HG03045 (cell line): ENCODE data around the gene DLX4.

Source experiments
- ATAC-seq: cut with Tn5 transposase; IDR thresholded peaks from one replicate; pipeline ENCODE4 v1.9.1; 2021; ENCODE audit warnings: mild to moderate bottlenecking, moderate library complexity; ENCODE audit not compliant: unreplicated experiment

Gene DLX4, protein sequence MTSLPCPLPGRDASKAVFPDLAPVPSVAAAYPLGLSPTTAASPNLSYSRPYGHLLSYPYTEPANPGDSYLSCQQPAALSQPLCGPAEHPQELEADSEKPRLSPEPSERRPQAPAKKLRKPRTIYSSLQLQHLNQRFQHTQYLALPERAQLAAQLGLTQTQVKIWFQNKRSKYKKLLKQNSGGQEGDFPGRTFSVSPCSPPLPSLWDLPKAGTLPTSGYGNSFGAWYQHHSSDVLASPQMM

DNA sequence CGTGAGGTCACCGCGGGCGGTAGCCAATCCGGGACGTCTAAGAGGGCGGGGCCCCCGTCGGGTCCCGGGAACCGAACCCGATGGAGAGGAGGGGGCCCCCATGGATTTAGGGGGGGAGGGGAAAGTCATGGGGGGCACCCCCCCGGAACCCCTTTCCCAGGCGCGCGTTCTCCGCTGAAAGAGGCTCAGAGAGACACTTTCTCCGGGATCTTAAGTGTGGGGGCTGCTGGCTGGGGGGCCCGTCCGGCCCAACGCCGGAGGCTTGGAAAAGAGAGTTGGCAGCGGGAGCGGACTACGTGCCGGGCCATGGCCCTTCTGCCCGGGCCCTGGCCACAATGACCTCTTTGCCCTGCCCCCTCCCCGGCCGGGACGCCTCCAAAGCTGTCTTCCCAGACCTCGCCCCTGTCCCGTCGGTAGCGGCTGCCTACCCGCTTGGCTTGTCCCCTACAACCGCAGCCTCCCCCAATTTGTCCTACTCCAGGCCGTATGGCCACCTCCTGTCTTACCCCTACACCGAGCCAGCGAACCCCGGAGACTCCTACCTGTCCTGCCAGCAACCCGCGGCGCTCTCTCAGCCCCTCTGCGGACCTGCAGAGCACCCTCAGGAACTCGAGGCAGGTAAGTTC, at the start of gene DLX4:
TSS of gene DLX4 (plus strand) at position 57 of the 626 bp plus-strand sequence. CDS start at position 336, 279 bp downstream.
- no peak for ATAC-seq

DNA sequence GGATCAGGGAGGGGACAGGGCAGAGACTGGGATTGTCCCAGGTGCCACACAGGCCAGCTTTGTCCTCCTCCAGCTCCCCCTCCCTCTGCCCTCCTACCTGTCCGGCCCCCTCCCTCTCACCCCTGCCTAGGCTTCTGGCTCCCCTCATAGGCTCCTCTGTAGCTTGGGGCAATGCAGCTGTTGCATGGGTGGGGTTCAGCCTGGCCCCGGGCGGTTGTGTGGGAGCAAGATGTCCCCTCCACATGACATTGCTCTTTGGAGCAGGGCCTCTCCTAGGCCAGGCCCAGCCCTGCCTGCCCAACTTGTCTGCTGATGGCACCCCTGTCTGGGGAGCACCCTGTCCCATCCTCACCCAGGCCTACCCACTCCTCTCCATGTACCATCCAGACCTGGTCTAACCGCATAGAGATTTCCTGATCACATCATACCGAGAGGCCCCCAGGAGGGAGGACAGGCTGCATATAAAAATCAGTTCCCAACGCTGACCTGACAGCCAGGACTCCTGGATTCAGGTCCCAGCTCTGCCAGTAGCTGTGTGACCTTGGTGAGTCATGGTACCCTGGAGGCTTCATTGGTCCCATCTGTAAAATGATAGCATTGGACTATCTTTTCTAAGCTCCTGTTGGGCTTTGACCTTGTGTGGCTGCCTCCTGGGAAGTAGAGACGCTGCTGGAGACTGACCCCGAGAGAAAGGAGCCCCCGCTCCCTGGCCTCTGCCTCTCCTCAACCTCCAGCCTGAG, 48.8 kb upstream of the DLX4 start:
- ATAC-seq: no peak

DNA sequence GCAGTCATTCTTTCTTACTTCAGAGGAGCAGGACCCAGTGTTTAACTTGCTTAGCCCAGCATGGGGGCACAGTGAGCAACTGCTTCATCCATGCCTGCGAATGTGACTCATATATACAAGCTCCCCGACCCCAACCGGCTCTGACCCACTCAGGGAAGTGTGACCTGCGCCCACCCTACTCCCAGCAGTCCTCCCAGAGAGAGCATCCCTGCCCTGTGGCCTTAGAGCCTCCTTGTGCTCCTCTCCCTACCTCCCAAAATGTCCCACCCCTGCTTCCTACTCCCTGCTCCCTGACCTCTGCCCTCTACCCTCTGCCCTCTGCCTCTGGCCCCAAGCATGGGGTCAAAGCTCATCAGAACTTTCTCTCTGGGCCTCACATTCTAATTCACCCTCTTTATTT, 46.9 kb upstream of the DLX4 start:
- ATAC-seq: no peak

DNA sequence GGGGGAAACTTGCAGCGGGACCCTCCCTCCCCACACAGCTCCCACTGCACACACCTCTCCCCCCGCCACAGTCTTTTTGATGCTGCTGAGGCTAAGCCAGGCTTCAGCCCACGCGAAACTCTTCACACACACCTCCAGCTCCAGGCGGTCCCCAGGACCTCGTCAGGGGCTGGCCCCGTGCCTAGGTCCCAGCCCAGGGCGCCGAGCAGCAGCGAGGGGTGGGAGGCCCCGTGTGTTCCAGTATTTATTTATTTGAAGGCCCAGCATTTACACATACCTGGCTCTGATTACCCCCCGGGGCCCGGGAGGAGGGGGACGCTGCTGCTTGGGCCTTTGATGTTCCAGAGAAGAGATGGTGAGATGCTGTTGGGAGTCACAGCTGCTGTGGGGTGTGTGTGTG, 44.9 kb upstream of the DLX4 start:
- no peak for ATAC-seq

DNA sequence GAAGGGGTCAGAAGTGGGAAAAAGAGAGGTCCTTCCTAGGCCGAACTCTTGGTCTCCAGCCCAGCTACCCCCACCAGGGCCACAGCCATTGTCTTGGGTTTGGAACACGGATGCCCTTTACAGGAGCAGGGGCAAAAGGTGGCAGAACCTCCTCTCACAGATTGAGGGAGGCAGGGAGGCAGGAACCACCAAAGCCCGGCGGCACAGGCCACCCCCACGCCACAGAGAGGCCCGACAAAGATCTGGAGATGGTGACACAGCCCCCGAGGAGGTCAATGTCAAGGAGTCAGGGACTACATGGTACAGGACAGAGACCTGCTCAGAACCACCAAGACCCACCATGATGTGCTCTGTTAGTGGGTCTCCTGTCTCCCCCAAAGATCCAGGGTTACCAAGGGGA, 44.4 kb upstream of the DLX4 start:
- ATAC-seq: no peak

DNA sequence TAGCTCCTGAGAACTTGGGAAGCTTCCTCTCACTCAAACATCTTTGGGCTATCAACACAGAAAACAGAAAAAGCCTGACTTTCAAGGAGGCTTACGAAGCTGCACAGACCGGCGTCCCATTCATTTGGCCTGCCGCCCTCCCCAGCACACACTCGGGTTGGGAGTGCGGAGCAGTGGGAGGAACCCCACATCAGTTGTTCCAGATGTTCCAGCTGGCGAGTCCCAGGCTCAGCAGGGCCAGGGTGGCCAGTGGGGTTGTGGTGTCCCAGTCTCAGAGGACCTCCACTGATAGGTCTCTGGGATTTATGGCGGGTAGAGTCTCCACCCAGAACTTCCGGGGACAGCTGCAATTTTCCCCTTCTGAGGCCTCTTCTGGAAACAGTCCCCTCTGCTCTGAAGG, 43.1 kb upstream of the DLX4 start:
- ATAC-seq: no peak

DNA sequence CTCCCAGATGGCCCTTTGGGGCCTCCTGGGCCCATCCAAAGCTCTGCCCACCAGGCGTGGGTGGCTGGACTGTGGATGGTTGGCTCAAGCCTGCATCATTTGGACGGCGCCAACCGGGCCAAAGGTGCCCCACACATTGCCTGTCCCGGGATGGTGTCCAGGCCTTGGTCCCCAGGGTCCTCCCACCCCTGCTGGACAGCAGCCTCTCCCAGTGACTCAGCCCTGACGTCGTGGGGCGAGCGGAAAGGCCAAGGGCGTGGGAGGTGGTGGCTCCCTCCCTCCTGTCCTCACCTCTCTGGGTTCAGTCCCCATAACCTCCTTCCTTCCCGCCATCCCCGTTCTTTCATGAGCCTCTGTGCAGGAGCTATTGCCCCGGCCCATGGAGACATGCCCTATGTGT, 42.1 kb upstream of the DLX4 start:
- no peak for ATAC-seq

DNA sequence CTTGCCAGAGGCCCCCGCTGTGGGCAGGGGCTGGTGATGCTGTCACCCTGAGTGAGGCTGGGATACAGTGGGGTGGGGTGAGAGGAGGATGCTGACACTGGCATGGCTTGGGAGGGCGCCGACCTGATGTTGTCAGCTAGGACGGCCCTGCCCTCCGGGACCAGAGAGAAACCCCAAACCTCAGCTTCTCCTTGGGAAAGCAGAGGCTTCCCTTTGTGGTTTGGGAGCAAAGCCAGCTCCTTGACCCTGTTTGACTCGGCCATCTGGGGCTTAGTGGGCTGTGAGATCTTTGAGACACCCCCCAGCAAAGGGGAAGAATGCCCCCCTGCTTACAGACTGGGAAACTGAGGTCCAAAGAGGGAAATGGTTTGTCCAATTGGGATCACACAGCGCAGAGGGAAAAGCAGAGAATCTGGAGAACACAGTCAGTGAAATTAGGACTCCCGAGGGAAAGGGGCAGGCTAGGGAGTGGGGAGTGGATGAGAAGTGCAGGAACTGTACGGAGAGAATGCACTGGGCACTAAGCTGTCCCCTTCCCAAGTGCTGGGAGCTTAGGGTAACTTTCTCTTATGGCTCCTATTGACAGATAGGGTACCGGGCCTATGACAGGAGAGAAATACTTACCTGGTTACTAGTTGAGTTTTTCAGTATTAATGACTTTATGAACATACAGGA, 40.7 kb upstream of the DLX4 start:
- no peak for ATAC-seq

DNA sequence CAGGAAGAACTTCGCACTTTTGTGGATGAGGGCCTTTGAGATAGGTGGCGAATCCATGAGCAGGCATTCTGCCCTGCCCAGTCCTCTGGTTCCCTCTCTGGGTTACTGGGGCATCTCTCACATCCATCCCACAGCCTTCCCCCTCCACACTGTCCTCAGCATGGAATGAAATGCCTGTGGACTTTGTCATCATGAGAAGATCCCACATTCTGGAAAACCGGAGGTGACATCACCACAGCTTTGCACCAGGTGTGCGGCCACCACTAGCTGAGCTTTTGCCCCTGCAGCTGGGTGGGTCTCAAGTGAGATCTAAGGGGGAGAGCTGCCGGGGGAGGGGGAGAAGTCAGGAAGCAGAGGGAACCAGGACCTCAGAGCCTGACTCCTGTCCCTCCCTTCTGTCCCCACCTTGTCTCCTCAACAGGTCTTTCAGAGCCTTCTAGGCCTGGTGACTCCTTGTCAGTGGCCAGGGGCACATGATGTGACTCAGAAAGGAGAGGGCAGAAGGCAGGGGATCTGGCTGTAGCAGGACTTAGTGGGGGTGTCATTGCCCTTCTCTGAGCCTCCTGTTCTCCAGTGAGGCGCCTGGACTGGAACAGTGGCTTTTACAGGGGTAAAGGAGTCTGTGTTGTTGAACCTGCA, 40.0 kb upstream of the DLX4 start:
- ATAC-seq: no peak

DNA sequence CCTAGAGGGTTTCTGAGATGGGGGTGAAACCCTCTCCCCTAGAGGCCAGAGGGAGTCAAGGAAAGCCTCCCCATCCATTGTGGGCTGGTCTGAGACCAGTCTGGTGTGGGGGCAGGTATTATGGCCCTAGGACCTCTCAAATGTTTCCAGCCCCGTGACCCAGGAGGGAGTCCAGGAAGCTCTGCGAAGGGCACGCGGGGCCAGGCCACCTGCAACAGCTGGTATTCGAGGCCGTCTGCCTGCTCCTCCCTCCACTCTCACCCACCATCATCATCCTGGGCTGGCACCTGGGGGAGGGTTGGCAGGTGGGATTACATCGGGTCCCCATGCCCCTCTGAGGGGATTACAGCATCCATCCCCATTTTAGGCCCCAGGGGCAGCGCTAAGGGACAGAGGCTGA, 38.1 kb upstream of the DLX4 start:
- ATAC-seq: no peak

DNA sequence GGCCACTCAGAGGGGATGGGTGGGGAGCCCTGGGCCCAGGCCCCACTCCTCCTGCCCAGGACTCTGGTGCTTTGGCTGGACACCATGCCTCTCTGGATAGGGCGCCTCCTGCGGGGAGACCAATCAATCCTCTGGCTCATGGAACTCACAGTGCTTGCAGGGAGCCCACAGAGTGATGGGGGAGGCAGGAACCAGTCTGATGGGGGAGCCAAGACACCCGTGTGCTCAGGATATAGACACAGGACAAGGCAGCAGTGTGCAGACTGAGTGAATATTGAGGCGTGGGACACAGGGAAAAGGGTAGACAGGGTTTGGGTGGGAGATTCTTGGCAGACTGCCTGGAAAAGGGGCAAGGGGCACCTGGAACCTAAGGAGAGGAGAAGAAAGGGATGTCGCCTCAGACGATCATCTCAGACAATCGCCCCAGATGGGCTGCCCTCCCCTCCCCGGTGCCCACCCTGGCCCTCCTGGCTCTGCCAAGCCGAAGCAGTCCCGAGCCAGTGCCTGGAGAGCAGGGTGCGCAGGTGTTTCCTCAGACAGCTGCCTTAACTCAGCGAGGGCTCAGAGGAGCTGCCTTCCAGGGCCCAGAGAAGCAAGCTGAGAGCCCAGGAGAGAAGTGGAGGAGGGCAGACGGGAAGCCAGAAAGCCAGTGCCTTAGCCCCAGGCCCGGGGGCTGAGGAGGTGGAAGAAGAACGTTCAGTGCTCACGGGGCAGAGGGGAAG, 37.4 kb upstream of the DLX4 start:
- ATAC-seq: no peak

DNA sequence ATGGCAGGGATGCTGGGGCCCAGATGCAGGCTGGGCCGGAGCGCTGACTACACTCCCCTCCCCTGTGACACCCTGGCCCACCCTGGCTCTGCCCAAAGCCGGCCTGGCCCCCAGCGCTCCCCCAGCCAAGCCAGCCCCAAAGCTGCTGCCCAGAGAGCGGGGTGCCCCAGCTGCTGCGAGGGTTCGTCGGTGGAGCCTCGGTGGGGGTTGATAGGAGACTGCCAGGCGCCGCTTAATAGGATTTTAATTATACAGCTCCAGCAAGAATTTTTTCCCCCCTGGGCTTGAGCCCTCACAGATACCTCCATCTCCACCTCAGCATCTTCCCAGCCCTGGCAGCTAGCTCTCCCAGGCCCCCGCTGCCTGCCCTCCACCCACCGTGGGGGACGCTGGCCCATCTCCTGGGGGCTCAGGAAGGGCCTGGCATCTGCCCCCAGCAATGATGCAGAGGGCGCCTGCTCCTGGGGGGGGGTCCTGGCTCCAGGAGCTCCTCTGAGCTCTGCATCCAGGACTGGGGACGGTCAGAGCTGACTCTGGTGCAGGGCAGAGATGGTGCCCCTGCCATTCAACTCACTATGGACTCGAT, 36.8 kb upstream of the DLX4 start:
- no peak for ATAC-seq

DNA sequence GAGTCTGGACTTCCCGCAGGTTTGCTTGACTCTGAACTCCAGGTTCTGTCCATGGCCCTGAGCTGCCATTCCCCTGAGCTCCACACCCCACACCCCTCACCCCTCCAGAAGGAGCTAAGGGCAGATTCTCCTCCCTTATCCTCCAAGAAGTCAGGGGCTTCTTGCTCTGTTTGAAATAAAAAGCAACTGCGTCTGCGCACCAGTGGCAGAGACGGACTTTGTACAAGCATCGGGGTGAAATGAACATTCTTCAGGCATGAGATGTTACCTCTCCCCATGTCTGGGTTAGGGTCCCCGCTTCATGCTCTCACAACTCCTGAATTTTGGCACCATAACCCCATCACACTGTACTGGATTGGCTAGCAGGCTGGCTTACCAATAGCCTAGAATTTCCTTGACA, 36.1 kb upstream of the DLX4 start:
- no peak for ATAC-seq

DNA sequence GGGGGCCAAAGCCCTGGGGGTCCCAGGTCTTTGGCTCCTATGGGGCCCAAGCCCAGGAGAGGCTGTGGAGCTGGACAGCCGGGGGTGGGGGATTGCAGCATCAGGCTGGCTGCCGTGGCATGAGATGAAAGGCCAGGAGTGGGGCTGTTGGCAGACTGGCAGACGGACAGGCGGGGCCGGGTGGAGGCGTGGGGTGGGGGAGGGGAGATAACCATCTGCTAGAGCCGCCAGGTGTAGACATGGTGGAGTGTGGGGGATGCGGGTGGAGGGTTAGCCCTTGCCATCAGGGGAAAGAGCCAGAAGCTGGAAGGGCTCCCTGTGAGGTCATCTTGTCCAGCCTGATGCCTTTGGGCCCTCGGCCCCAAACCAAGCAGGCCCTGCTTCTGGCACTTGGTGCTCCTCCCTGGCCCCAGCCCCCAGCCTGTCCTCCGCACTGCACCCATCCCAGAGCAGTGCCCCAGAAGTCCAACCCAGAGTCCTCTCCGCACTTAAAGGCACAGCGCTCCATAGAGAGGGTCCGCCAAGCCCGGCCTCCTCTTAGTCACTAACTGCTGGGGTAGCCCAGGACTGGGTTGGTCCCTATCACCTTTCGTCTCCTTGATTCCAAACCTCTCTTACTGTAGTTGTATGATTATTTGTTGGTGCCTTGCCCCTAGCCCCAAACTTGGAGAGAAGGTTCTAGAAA, 33.3 kb upstream of the DLX4 start:
- no peak for ATAC-seq

DNA sequence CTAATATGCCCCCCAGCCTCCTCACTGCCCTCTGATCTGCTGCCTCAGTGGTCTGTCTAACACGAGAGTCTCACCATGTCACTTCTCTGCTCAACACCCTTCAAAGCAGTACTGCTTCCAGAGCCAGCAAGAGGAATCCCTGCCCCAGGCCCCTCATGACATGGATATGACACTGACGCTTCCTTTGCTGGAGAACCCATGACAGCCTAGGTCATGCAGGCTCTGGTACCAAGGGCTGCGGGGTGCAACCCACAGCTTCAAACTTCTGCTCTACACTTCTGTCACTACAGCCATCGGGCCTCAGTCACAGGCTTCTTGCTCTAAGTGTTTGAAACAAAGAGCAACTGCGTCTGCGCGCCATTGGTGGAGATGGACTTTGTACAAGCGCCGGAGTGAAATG, 32.6 kb upstream of the DLX4 start:
- ATAC-seq: no peak

DNA sequence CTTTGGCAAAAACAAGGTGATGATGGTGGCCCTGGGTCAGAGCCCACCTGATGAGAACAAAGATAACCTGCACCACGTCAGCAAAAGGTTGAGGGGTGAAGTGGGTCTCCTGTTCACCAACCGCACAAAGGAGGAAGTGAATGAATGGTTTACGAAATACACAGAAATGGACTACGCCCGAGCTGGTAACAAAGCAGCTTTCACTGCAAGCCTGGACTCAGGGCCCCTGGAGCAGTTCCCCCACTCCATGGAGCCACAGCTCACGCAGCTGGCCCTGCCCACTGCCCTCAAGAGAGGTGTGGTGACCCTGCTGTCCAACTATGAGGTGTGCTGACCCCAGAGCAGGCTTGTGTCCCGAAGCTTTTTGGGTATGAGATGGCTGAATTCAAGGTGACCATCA, 29.7 kb upstream of the DLX4 start:
- ATAC-seq: no peak

DNA sequence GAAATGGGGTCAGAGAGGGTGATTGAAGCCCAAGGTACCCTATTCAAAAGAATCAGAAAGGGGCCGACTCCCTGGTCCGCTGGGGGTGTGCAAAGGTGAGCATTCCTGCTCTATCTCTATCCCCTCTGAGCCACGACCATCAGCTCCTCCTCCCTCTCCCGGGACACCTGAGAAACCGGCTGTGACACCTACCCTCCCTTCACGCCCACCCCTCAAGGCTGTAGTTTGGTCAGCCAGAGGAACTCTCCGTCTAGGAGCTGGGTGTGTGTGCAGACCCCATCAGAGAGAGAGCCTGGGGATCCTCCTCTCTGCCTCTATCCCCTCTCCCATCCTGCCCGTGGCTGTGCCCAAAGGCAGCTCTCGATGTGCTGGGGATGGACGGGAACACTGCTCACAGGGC, 27.6 kb upstream of the DLX4 start:
- no peak for ATAC-seq

DNA sequence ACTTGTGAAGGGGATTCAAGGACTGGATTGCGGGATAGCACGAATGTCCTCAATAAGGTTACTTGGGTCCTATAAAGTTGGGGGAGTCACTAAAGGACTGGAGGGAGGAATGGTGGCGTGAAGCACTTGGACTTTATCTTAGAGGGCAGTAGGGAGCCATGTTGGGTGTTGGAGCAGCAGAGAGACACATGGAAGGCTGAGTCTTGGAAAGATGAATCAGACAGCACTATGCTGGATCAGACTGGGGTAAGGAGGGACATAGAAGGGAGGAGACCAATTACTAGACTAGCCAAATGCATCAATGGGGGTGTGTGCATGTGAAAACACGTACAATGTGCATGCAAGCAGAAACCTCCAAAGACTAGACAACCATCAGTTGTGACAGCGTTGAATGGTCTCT, 26.0 kb upstream of the DLX4 start:
- ATAC-seq: no peak

DNA sequence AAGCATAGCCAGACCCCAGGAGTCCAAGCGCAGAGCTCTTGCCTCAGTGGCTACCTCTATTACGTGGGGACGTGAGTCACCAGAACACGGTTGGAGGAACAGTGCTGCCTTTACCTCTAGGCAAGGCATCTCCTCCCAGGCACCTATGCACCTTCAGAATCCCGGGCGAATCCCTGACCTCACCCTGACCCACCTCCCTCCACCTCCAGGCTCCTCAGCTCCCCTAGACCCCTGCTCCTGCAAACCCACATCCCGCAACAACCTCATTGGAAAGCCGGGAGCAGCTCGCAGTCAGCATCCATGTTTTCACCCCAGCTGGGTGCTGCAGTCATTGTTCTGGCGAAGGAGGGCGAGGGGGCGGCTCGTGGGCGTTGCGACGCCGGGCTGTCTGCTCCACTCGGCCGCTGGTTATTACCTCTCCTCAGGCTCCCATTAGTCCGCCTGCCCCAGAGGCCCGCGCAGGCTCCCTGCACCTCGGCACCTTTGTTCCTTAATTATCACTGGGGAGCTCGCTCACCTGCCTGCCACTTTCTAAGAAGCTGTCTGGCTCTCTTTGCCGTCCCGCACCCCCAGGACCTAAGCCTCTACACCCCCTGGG, 24.6 kb upstream of the DLX4 start:
- no peak for ATAC-seq
